ENCODE data around the gene PGAP6.
"Not testable (repeated sequence)": the region's sequence is repeated elsewhere in the genome, so short reads cannot be mapped to it uniquely, and the experiment has no call there.

The PGAP6 gene

GRCh38 chr16:400061-400591 is 18.3 kb upstream of the PGAP6 start:
- no peak for DNase-seq

GRCh38 chr16:399340-400019 is 17.7 kb upstream of the PGAP6 start:
- no peak for DNase-seq

GRCh38 chr16:398561-399339 is 17.0 kb upstream of the PGAP6 start:
- no peak for DNase-seq

DNA sequence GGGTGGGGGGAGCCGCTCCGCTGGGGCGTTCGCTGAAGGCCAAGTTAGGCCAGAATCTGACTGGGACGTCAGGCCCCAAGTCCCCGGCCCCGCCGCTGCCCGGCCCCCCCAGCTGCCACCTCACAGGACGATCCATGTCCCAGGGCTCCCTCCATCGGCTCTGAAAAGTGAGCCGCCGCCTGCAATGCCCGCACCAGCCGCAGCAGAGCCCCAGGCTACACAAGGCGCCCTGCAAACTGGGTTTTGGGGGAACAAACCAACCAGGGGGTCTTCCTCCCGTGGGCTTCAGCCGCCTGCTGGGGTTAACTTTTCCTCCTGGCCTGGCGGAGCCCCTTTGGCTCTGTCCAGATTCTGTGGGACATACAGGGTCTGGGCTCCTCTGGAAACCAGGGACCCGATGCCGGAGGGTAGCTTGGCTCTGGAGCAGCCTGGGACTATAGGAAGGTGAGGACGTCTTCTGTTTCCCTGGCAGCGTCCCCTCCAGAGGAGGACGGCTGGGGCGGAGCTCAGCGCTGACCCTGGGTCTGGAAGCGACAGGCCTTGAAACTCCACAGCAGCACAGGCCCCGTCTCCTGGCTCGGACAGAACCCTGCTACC is 16.1 kb upstream of the PGAP6 start:
- DNase-seq: no peak

GRCh38 chr16:397135-397661 is 15.4 kb upstream of the PGAP6 start, which contains the start of gene NME4:
NME4 (plus strand) TSS chr16:397199; CDS start chr16:397223, 24 bp downstream.
- DNase-seq: peak; percentile 31

- DNase-seq: no peak
Observed at GRCh38 chr16:396605-397004, 14.8 kb upstream of the PGAP6 start.

DNA sequence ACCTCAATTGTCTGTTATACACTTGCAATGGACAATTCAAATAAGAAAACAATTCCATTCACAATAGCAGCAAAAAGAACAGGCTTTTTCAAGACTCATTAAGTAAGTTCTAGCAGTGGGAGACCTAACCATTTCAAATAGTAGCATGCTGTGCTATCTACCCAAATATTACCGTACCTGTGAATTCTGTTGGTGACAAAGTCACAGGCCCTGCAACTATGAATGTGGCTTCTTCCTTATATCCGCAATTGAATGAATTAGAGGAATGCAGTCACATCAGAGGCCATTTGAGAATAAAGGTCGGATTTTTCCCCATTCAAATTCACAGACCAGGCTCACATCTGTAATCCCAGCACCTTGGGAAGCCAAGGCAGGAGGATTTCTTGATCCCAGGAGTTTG is 14.4 kb upstream of the PGAP6 start:
- DNase-seq: no peak

DNA sequence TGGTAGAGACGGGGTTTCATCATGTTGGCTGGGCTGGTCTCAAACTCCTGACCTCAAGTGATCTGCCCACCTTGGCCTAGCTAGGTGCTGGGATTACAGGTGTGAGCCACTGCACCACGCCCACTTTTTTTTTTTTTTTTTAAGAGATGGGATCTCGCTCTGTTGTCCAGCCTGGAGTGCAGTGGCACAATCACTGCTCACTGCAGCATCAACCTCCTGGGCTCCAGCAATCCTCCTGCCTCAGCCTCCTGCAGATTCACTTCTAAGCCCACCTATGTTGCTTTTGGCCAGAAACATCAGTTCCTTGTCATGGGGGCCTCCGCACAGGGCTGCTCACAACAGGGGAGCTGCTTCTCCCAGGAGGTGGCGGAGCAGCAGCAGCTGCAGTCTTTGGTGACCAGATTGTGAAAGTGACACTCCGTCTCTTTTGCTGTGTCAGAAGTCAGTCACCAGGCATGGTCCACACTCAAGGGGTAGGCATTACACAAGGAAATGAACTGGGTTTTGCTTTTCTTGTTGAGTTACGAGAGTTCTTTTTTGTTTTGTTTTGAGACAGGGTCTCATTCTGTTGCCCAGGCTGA is 10.8 kb upstream of the PGAP6 start:
- no peak for DNase-seq

DNA sequence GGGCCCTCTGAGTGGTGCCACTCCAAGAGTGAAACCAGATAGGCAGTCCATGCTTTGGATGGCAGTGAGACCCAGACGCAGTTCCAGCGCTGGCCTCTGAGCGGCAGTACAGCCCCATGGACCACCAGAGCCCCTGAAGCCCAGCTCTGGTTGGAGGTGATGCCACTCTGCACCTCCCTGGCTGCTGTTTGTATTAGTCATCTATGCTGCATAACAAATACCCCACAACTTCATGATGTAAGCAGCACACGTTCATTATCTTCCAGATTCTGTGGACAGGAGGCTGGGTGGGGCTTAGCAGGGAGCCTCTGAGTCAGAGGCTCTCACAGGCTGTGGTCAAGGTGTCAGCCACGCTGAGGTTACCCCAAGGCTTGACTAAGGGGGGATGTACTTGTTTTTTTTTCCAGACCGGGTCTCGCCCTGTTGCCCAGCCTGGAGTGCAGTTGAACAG is 10.1 kb upstream of the PGAP6 start:
- peak; percentile 68 for DNase-seq

DNA sequence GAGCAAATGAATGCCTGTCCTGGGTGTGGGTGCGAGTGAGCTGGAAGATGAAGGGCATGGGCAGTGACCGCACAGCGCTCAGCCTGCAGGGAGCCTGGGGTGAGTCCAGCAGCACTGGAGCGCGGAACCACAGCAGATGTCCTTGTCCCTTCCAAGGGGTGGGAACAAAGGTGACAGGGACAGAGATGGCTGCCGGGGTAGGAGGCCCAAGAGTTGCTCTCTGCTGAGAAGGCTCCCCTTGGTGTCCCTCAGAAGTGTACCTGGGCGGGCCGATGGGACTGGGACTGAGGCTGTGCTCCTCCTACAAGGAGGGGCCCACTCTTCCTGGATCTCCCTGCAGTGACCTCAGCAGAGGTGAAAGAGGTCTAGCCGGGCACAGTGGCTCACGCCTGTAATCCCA is 7.6 kb upstream of the PGAP6 start:
- DNase-seq: no peak

- DNase-seq: not testable (repeated sequence)
Observed at GRCh38 chr16:387761-388666, 6.2 kb upstream of the PGAP6 start.

- no peak for DNase-seq
Observed at GRCh38 chr16:386641-387156, 4.9 kb upstream of the PGAP6 start.

- DNase-seq: no peak
Observed at GRCh38 chr16:383326-384051, 1.7 kb upstream of the PGAP6 start.

- no peak for DNase-seq
Observed at GRCh38 chr16:381012-381788, 578 bp downstream of the PGAP6 start.

GRCh38 chr16:380762-381011 is 1.1 kb downstream of the PGAP6 start:
- no peak for DNase-seq

DNA sequence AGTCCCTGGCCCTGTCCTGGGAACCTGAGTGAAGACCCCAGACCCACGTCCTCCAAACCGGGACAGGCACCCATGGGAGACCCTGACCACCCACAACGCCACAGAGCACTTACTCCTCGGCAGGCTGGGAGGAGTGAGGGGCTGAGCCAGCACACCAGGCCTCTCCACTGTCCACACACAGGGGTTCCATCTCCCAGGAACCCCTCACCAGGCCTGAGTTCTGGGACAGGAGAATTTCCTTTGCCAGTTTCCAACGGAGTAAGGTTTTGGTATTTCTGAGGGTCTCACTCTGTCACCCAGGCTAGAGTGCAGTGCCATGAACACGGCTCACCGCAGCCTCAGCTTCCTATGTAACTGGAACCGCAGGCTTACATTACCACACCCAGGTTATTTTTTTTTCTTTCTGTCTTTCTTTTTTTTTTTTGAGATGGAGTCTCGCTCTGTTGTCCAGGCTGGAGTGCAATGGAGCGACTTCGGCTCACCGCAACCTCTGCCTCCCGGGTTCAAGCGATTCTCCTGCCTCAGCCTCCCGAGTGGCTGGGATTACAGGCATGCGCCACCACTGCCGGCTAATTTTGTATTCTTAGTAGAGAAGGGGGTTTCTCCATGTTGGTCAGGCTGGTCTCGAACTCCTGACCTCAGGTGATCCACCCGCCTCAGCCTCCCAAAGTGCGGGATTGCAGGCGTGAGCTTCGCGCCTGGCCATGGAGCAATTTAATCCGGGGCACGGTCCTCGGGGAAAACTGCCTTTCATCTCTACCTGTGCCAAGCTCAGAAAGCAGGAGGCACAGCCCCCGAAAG is 1.6 kb downstream of the PGAP6 start:
- DNase-seq: no peak

DNA sequence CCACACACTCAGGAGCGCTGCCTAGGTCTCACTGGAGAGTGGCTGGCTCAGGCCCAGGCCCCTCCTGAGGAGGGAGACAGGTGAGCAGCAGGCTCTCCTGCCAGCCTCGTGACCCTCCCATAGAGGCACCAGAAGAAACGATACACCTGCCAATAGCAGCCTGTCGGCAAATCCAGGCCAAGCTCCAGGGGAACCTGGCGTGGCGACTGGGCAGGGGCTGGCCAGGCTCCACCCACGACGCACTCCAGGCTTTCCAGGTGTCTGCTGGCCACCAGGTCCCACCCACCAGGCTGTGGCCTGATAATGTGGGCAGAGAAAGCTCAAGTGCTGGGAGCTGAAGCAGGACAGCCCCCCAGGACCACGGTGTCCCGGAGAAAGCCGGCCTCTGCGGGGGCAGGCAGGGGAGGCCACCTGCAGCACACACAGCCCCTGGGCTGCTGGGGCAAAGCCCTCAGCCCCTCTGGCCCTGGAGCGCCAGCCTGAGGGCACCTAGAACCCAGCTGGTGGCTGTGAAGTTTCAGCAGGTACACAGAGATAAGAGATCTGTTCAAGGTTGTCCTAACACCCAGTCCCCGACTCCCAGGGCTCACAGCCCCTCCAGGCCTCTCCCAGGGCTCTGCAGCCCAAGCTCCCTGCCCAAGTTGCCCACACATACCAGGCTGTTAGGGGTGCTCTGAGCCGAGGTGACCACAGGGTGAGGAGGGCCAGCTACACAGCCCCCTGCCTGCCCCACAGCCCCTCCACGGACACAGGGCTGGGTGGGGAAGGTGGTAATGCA is 2.4 kb downstream of the PGAP6 start:
- DNase-seq: no peak

GRCh38 chr16:378821-379182 is 3.0 kb downstream of the PGAP6 start:
- DNase-seq: no peak

Data from stimulated activated CD4-positive, alpha-beta T cell treated with anti-CD3 and anti-CD28 coated beads, Interleukin-12 subunit alpha, Interleukin-12 subunit beta, amount 100 ng/mL, for 4 hours (primary cell).